ENCODE data around the gene DLG5.

Gene DLG5

DNA sequence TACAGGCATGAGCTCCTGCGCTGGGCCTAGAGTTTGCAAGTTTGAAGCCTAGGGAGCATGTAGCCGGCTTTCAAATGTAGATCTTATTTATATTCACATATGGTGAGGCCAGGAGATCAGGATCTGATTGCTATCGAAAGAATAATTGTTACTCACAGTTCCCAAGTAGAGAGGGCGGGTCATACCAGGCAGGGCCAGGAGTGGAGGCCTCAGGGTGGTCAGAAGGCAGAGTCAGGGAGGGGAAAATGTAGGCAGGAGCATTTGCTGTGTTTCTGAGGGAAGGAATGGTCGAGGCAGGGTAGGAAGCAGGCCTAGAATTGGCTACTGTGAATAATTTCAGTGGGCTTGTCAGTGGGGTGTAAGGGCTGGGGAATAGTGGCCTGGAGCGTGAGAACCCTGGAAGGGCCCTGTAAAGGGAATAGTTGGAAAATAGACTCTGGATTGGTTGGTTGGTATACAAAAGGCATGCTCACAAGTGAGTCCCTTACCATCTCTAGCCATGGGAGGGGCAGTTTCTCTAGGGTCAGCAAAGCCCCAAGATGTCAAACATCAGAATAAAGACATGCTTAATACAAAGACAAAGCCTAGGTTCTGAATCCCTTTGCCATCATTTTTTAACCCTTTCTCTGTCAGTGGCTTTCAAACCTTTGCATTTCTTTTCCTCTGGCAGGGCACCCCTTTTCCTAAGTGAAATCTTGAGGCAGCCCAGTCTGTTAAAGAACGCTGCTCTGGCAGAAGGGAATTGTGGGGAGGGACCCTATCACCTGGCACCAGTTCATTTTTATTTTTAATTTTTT is 36.0 kb upstream of the DLG5 start:
- Histone ChIP-seq H3K4me3 (ENCODE audit: low read depth, low read length) (no peak overlapping the region), H3K4me2 (ENCODE audit: low read length) (no peak overlapping the region)
- WGBS (ENCODE audit: extremely low coverage, insufficient coverage, insufficient read length): no CpG with 5 or more reads among the region's 7 CpGs

DNA sequence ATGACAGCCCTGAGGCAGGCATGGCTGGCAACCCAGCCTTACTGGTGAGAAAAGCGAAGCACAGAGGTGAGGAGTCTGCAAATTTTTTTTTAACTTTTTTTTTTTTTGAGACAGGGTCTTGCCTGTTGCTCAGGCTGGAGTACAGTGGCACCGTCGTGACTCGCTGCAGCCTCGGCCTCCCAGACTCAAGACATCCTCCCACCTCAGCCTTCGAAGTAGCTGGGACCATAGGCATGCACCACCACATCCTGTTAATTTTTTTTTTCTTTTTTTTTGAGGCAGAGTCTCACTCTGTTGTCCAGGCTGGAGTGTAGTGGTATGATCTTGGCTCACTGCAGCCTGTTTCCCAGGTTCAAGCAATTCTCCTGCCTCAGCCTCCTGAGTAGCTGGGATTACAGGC is 35.1 kb upstream of the DLG5 start:
- Histone ChIP-seq H2BK12ac (ENCODE audit: low read length) (no peak overlapping the region), H3K14ac (ENCODE audit: low read length) (no peak overlapping the region), H2AFZ (ENCODE audit: insufficient read depth, low read length, poor library complexity) (no peak overlapping the region), H3K36me3 (ENCODE audit: control insufficient read depth in 1 of 2, insufficient read depth in 2 of 2, low read length in 2 of 2) (no peaks in the 10 kb centered on the region), H3K4me2 (ENCODE audit: low read length) (no peak overlapping the region), H3K27me3 (ENCODE audit: insufficient read depth, low read length) (no peaks in the 10 kb centered on the region), H4K91ac (ENCODE audit: low read depth, low read length) (no peak overlapping the region), H4K8ac (ENCODE audit: low read depth, low read length) (no peak overlapping the region), H3K4me1 (ENCODE audit: control insufficient read depth in 1 of 2, insufficient read depth in 2 of 2, low read length in 2 of 2) (no peaks in the 10 kb centered on the region), H3K4ac (ENCODE audit: low read depth, low read length) (no peak overlapping the region), H3K9me3 (ENCODE audit: insufficient read depth, low read depth, low read length) (peaks cover 7% of the 10 kb centered on the region), H2BK120ac (ENCODE audit: insufficient read depth, low read length, poor library complexity) (no peak overlapping the region), H3K4me3 (ENCODE audit: low read depth, low read length) (no peak overlapping the region), H3K27ac (ENCODE audit: low read depth, low read length) (no peak overlapping the region), H2AK5ac (ENCODE audit: low read length) (no peak overlapping the region), H2BK5ac (ENCODE audit: low read depth, low read length, poor library complexity) (no peak overlapping the region), H3K23ac (ENCODE audit: low read length) (no peak overlapping the region), H3K18ac (ENCODE audit: low read length) (no peak overlapping the region), H3K9ac (ENCODE audit: low read length) (no peak overlapping the region), H3K79me1 (ENCODE audit: low read length) (no peaks in the 10 kb centered on the region), H3K79me2 (ENCODE audit: control insufficient read depth, insufficient read depth, low read length, poor library complexity) (no peaks in the 10 kb centered on the region), H4K12ac (ENCODE audit: low read depth, low read length) (no peak overlapping the region)
- WGBS (ENCODE audit: extremely low coverage, insufficient coverage, insufficient read length): no CpG with 5 or more reads among the region's 6 CpGs
- DNase-seq: no peak

More for the DNA sequence above, 36.0 kb upstream of the DLG5 start:
- Histone ChIP-seq H3K18ac (ENCODE audit: low read length) (no peak overlapping the region), H4K91ac (ENCODE audit: low read depth, low read length) (no peak overlapping the region), H2BK120ac (ENCODE audit: insufficient read depth, low read length, poor library complexity) (no peak overlapping the region), H3K36me3 (ENCODE audit: control insufficient read depth in 1 of 2, insufficient read depth in 2 of 2, low read length in 2 of 2) (no peaks in the 10 kb centered on the region), H4K12ac (ENCODE audit: low read depth, low read length) (no peak overlapping the region), H3K79me1 (ENCODE audit: low read length) (no peaks in the 10 kb centered on the region), H3K4ac (ENCODE audit: low read depth, low read length) (no peak overlapping the region), H3K4me1 (ENCODE audit: control insufficient read depth in 1 of 2, insufficient read depth in 2 of 2, low read length in 2 of 2) (no peaks in the 10 kb centered on the region), H3K9me3 (ENCODE audit: insufficient read depth, low read depth, low read length) (peaks cover 7% of the 10 kb centered on the region), H2BK12ac (ENCODE audit: low read length) (no peak overlapping the region), H3K27me3 (ENCODE audit: insufficient read depth, low read length) (no peaks in the 10 kb centered on the region), H3K9ac (ENCODE audit: low read length) (no peak overlapping the region), H2AFZ (ENCODE audit: insufficient read depth, low read length, poor library complexity) (no peak overlapping the region), H3K27ac (ENCODE audit: low read depth, low read length) (no peak overlapping the region), H4K8ac (ENCODE audit: low read depth, low read length) (no peak overlapping the region), H2AK5ac (ENCODE audit: low read length) (no peak overlapping the region), H3K14ac (ENCODE audit: low read length) (no peak overlapping the region), H3K79me2 (ENCODE audit: control insufficient read depth, insufficient read depth, low read length, poor library complexity) (no peaks in the 10 kb centered on the region), H3K23ac (ENCODE audit: low read length) (no peak overlapping the region), H2BK5ac (ENCODE audit: low read depth, low read length, poor library complexity) (no peak overlapping the region)
- no peak for DNase-seq

DNA sequence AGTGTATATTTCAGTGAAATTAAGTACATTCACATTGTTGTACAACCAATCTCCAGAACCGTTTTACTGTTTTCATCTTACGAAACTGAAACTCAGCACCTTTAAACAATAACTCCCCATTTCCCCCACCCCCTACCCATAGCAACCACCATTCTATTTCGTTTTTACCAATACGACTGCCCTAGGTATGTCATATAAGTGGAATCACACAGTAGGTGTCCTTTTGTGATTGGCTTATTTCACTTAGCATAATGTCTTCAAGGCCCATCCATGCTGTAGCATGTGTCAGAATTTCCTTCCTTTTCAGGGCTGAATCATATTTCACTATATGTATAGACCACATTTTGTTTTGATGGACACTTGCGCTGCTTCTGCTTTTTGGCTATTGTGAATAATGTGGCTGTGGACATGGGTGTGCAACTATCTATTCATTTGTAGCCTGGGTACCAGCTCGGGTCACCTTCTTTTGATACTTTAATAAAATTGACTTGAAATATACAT is 34.3 kb upstream of the DLG5 start:
- Histone ChIP-seq H3K79me1 (ENCODE audit: low read length) (no peaks in the 10 kb centered on the region), H3K4me2 (ENCODE audit: low read length) (no peak overlapping the region), H2BK120ac (ENCODE audit: insufficient read depth, low read length, poor library complexity) (no peak overlapping the region), H4K12ac (ENCODE audit: low read depth, low read length) (no peak overlapping the region), H3K4me3 (ENCODE audit: low read depth, low read length) (no peak overlapping the region), H3K18ac (ENCODE audit: low read length) (no peak overlapping the region), H3K27me3 (ENCODE audit: insufficient read depth, low read length) (no peaks in the 10 kb centered on the region), H2BK12ac (ENCODE audit: low read length) (no peak overlapping the region), H2AK5ac (ENCODE audit: low read length) (no peak overlapping the region), H3K9me3 (ENCODE audit: insufficient read depth, low read depth, low read length) (peaks cover 7% of the 10 kb centered on the region), H3K9ac (ENCODE audit: low read length) (no peak overlapping the region), H3K27ac (ENCODE audit: low read depth, low read length) (no peak overlapping the region), H3K4ac (ENCODE audit: low read depth, low read length) (no peak overlapping the region), H3K79me2 (ENCODE audit: control insufficient read depth, insufficient read depth, low read length, poor library complexity) (no peaks in the 10 kb centered on the region), H4K91ac (ENCODE audit: low read depth, low read length) (no peak overlapping the region), H3K14ac (ENCODE audit: low read length) (no peak overlapping the region), H3K4me1 (ENCODE audit: control insufficient read depth in 1 of 2, insufficient read depth in 2 of 2, low read length in 2 of 2) (no peaks in the 10 kb centered on the region), H2AFZ (ENCODE audit: insufficient read depth, low read length, poor library complexity) (no peak overlapping the region), H4K8ac (ENCODE audit: low read depth, low read length) (no peak overlapping the region), H2BK5ac (ENCODE audit: low read depth, low read length, poor library complexity) (no peak overlapping the region), H3K36me3 (ENCODE audit: control insufficient read depth in 1 of 2, insufficient read depth in 2 of 2, low read length in 2 of 2) (no peaks in the 10 kb centered on the region), H3K23ac (ENCODE audit: low read length) (no peak overlapping the region)
- no CpG with 5 or more reads among the region's 6 CpGs for WGBS (ENCODE audit: extremely low coverage, insufficient coverage, insufficient read length)
- no peak for DNase-seq

DNA sequence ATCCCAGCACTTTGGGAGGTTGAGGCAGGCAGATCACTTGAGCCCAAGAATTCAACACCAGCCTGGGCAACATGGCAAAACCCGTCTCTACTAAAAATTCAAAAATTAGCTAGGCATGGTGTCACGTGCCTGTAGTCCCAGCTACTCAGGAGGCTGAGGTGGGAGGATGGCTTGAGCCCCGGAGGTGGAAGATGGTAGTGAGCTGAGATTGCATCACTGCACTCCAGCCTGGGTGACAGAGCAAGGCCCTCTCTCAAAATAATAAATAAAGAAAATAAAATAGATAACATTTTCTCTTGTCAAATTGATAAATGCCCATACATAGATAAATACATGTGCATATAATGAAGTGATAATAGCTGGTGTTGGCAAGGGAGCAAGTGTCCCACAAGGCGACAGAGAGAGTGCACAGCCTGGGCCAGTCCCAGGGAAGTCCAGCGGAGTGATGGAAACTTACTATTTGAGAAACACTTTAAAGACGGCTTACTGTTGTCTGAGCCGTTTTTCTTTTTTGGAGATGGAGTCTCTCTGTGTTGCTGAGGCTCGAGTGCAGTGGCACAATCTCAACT is 33.4 kb upstream of the DLG5 start:
- WGBS (ENCODE audit: extremely low coverage, insufficient coverage, insufficient read length): no CpG with 5 or more reads among the region's 8 CpGs
- no peak overlapping the region for H3K9ac ChIP-seq (ENCODE audit: low read length)

More for the DNA sequence above, 33.4 kb upstream of the DLG5 start:
- H2AFZ ChIP-seq (ENCODE audit: insufficient read depth, low read length, poor library complexity): no peak overlapping the region
- H3K4me3 ChIP-seq (ENCODE audit: low read depth, low read length): no peak overlapping the region
- no peaks in the 10 kb centered on the region for H3K27me3 ChIP-seq (ENCODE audit: insufficient read depth, low read length)
- no peak overlapping the region for H2BK12ac ChIP-seq (ENCODE audit: low read length)
- H4K8ac ChIP-seq (ENCODE audit: low read depth, low read length): no peak overlapping the region
- no peak overlapping the region for H3K27ac ChIP-seq (ENCODE audit: low read depth, low read length)
- no peak overlapping the region for H3K18ac ChIP-seq (ENCODE audit: low read length)
- H2BK5ac ChIP-seq (ENCODE audit: low read depth, low read length, poor library complexity): no peak overlapping the region
- no peaks in the 10 kb centered on the region for H3K79me1 ChIP-seq (ENCODE audit: low read length)
- H3K4ac ChIP-seq (ENCODE audit: low read depth, low read length): no peak overlapping the region
- H3K9me3 ChIP-seq (ENCODE audit: insufficient read depth, low read depth, low read length): peaks cover 7% of the 10 kb centered on the region
- H3K23ac ChIP-seq (ENCODE audit: low read length): no peak overlapping the region
- H3K4me1 ChIP-seq (ENCODE audit: control insufficient read depth in 1 of 2, insufficient read depth in 2 of 2, low read length in 2 of 2): no peaks in the 10 kb centered on the region
- DNase-seq: no peak
- H2AK5ac ChIP-seq (ENCODE audit: low read length): no peak overlapping the region
- no peak overlapping the region for H2BK120ac ChIP-seq (ENCODE audit: insufficient read depth, low read length, poor library complexity)
- H3K79me2 ChIP-seq (ENCODE audit: control insufficient read depth, insufficient read depth, low read length, poor library complexity): no peaks in the 10 kb centered on the region
- no peaks in the 10 kb centered on the region for H3K36me3 ChIP-seq (ENCODE audit: control insufficient read depth in 1 of 2, insufficient read depth in 2 of 2, low read length in 2 of 2)
- no peak overlapping the region for H4K91ac ChIP-seq (ENCODE audit: low read depth, low read length)
- no peak overlapping the region for H3K4me2 ChIP-seq (ENCODE audit: low read length)
- H4K12ac ChIP-seq (ENCODE audit: low read depth, low read length): no peak overlapping the region
- no peak overlapping the region for H3K14ac ChIP-seq (ENCODE audit: low read length)
